ENCODE data around the gene NLRP12. TPM values are rescaled to one million over a fixed set of nuclear protein-coding genes. Genes with fewer than 3 reads are reported as not detected.

Gene NLRP12
- total RNA-seq, 6 donors from 2014 or later: 3.1 to 10.3 (median 6.7) TPM

GRCh38 chr19:53808710-53809125 lies 15.4 kb downstream of the NLRP12 start:
- ATAC-seq (ENCODE audit: low FRiP score in 2 of 2) (peak in 1 of 2 donors; percentile 63), DNase-seq (no peak)
- H3K27ac ChIP-seq: no peak overlapping the region
- no peaks in the 10 kb centered on the region for H3K9me3 ChIP-seq
- no peaks in the 10 kb centered on the region for H3K36me3 ChIP-seq
- 20 to 25% methylated on average over 5 of the region's 5 CpGs for WGBS, 2 donors
- TF ChIP-seq EP300 (IDR thresholded peaks at IDR 0.05): no peak
- TF ChIP-seq CTCF (IDR thresholded peaks at IDR 0.05): peak in 1 of 6 experiments; percentile 37
- peaks cover 0 to 4% (median 0%) of the 10 kb centered on the region in 4 donors for H3K4me1 ChIP-seq
- no peaks in the 10 kb centered on the region for H3K27me3 ChIP-seq
- no peak overlapping the region for H3K4me3 ChIP-seq

DNA sequence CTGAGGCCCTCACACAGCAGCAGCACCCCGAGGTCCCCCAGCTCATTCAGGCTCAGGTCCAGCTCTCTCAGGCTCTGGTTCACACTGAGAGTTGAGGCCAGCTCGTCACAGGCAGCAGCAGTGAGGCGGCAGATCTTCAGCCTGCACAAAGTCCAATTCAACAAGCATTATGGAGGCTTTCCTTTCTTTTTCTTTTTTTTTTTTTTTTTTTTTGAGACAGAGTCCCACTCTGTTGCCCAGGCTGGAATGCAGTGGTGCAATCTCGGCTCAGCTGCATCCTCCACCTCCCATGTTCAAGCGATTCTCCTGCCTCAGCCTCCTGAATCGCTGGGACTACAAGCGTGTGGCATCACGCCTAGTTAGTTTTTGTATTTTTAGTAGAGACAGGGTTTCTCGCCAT lies 22.9 kb downstream of the NLRP12 start:
- no peaks in the 10 kb centered on the region for H3K9me3 ChIP-seq
- no peaks in the 10 kb centered on the region for H3K4me1 ChIP-seq
- WGBS, 2 donors: 86 to 91% methylated on average over 9 of the region's 9 CpGs
- ATAC-seq (ENCODE audit: low FRiP score in 2 of 2): no peak
- no peak for DNase-seq
- H3K27ac ChIP-seq: no peak overlapping the region
- no peaks in the 10 kb centered on the region for H3K27me3 ChIP-seq
- peaks cover 0 to 3% (median 0%) of the 10 kb centered on the region in 4 donors for H3K36me3 ChIP-seq
- H3K4me3 ChIP-seq: no peak overlapping the region
- TF ChIP-seq POLR2AphosphoS5 (IDR thresholded peaks at IDR 0.05) (no peak), EP300 (IDR thresholded peaks at IDR 0.05) (no peak), POLR2A (IDR thresholded peaks at IDR 0.05) (no peak), CTCF (IDR thresholded peaks at IDR 0.05) (no peak)

- no peak overlapping the region for H3K4me3 ChIP-seq
- no peak overlapping the region for H3K27ac ChIP-seq
- ATAC-seq (ENCODE audit: low FRiP score in 2 of 2) (no peak), DNase-seq (no peak)
- peaks cover 0 to under 1% (median 0%) of the 10 kb centered on the region in 4 donors for H3K36me3 ChIP-seq
- no peaks in the 10 kb centered on the region for H3K9me3 ChIP-seq
- no peaks in the 10 kb centered on the region for H3K27me3 ChIP-seq
- H3K4me1 ChIP-seq: peaks cover 0 to 6% (median 0%) of the 10 kb centered on the region in 4 donors
- TF ChIP-seq EP300 (IDR thresholded peaks at IDR 0.05) (no peak), POLR2A (IDR thresholded peaks at IDR 0.05) (no peak), CTCF (IDR thresholded peaks at IDR 0.05) (no peak), POLR2AphosphoS5 (IDR thresholded peaks at IDR 0.05) (no peak)
- WGBS, 2 donors: 77 to 79% methylated on average over 3 to 4 of the region's 4 CpGs
These were observed 29.1 kb downstream of the NLRP12 start for GRCh38 chr19:53795019-53795418.

- DNase-seq (peak; percentile 64 to 90), ATAC-seq (ENCODE audit: low FRiP score in 2 of 2) (peak; percentile 96 to 98)
- Histone ChIP-seq H3K27ac (no peak overlapping the region), H3K36me3 (no peaks in the 10 kb centered on the region), H3K4me1 (peaks cover 0 to 6% (median 0%) of the 10 kb centered on the region in 4 donors), H3K9me3 (no peaks in the 10 kb centered on the region), H3K27me3 (no peaks in the 10 kb centered on the region), H3K4me3 (no peak overlapping the region)
- TF ChIP-seq POLR2A (IDR thresholded peaks at IDR 0.05): no peak
- peak; percentile 92 to 99 (median 97) for TF ChIP-seq CTCF (IDR thresholded peaks at IDR 0.05)
- 31 to 45% methylated on average over 6 to 10 of the region's 10 CpGs for WGBS, 2 donors
These were observed 31.2 kb downstream of the NLRP12 start for GRCh38 chr19:53792721-53793433.

All from upper lobe of left lung (tissue), 6 donors.